ENCODE data around the gene CCL23.
"Not testable (repeated sequence)": the region's sequence is repeated elsewhere in the genome, so short reads cannot be mapped to it uniquely, and the experiment has no call there.

Gene CCL23

GRCh38 chr17:36002631-36003030, 15.1 kb downstream of the CCL23 start:
- DNase-seq (ENCODE audit: low read depth in 3 of 3): no peak

- DNase-seq (ENCODE audit: low read depth in 3 of 3): no peak
These were observed 15.7 kb downstream of the CCL23 start for GRCh38 chr17:36001862-36002603.

GRCh38 chr17:36001110-36001771, 16.5 kb downstream of the CCL23 start, which contains the start of gene CCL15:
Gene CCL15, minus strand, starts transcription at chr17:36001553. Its CDS starts 61 bp downstream, at chr17:36001492.
- DNase-seq (ENCODE audit: low read depth in 3 of 3): no peak

GRCh38 chr17:36000732-36001109, 17.1 kb downstream of the CCL23 start:
- DNase-seq (ENCODE audit: low read depth in 3 of 3): no peak

GRCh38 chr17:35998756-35999155, 19.0 kb downstream of the CCL23 start:
- DNase-seq (ENCODE audit: low read depth in 3 of 3): no peak

GRCh38 chr17:35998018-35998545, 19.7 kb downstream of the CCL23 start:
- DNase-seq (ENCODE audit: low read depth in 3 of 3): no peak

GRCh38 chr17:35995346-35995745, 22.4 kb downstream of the CCL23 start:
- DNase-seq (ENCODE audit: low read depth in 3 of 3): not testable (repeated sequence)

GRCh38 chr17:35991075-35991474, 26.7 kb downstream of the CCL23 start:
- DNase-seq (ENCODE audit: low read depth in 3 of 3): no peak

- DNase-seq (ENCODE audit: low read depth in 3 of 3): no peak
These were observed 29.6 kb downstream of the CCL23 start for GRCh38 chr17:35988164-35988563.

- no peak for DNase-seq (ENCODE audit: low read depth in 3 of 3)
These were observed 31.1 kb downstream of the CCL23 start, which contains the start of gene CCL14 for GRCh38 chr17:35986643-35987042. Gene CCL14, minus strand, starts transcription at chr17:35986729. Its CDS starts 80 bp downstream, at chr17:35986649.

GRCh38 chr17:35984140-35984539, 33.6 kb downstream of the CCL23 start:
- no peak for DNase-seq (ENCODE audit: low read depth in 3 of 3)

GRCh38 chr17:35982409-35983191, 35.2 kb downstream of the CCL23 start:
- DNase-seq (ENCODE audit: low read depth in 3 of 3): no peak

- no peak for DNase-seq (ENCODE audit: low read depth in 3 of 3)
These were observed 35.9 kb downstream of the CCL23 start for GRCh38 chr17:35981908-35982330.

- DNase-seq (ENCODE audit: low read depth in 3 of 3): no peak
These were observed 36.5 kb downstream of the CCL23 start, which contains the start of gene CCL16 for GRCh38 chr17:35981246-35981645. Gene CCL16, minus strand, starts transcription at chr17:35981497. Its CDS starts 77 bp downstream, at chr17:35981420.

GRCh38 chr17:35978346-35978745, 39.4 kb downstream of the CCL23 start:
- no peak for DNase-seq (ENCODE audit: low read depth in 3 of 3)

- no peak for DNase-seq (ENCODE audit: low read depth in 3 of 3)
These were observed 40.3 kb downstream of the CCL23 start for GRCh38 chr17:35977509-35977908.

GRCh38 chr17:35973333-35974260, 44.2 kb downstream of the CCL23 start:
- DNase-seq (ENCODE audit: low read depth in 3 of 3): no peak

GRCh38 chr17:35972945-35973332, 44.8 kb downstream of the CCL23 start:
- DNase-seq (ENCODE audit: low read depth in 3 of 3): no peak

GRCh38 chr17:35972535-35972934, 45.2 kb downstream of the CCL23 start:
- DNase-seq (ENCODE audit: low read depth in 3 of 3): no peak

GRCh38 chr17:35972066-35972465, 45.7 kb downstream of the CCL23 start:
- no peak for DNase-seq (ENCODE audit: low read depth in 3 of 3)
